GM21515 (cell line): Measurements from ENCODE around the gene ENTPD3.

Source experiments
- ATAC-seq: cut with Tn5 transposase; IDR thresholded peaks from one replicate; pipeline ENCODE4 v1.9.1; 2021; ENCODE audit not compliant: unreplicated experiment

ENTPD3 gene

DNA sequence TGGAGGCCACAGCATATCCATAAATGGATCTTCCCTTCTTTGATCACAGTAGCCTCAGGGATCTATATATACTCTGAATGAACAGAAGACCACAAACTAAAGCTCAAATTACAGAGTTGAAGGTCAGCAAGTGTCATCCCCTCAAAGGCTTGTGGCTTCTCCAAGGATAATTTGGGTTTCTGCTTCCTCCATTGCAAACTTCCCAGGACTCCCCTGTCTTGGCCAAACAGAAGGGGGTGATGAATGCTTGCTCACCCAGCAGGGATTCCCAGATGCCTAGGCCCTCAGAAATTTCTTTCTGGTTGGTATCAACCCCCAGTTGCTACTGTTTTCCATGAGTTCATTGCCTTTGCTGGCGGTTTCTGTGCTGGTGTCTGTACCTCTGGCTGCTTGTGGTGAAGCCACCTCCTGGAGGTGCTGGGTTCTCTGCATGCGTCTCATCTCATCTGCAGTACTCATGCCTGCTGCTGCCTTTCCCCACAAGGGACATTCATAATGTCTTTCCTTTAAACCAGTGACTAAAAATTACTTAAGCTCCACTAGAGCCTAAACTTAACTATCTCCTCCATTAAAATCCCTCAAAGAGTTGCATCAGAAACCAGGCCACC, 17.7 kb downstream of the ENTPD3 start:
- no peak for ATAC-seq

DNA sequence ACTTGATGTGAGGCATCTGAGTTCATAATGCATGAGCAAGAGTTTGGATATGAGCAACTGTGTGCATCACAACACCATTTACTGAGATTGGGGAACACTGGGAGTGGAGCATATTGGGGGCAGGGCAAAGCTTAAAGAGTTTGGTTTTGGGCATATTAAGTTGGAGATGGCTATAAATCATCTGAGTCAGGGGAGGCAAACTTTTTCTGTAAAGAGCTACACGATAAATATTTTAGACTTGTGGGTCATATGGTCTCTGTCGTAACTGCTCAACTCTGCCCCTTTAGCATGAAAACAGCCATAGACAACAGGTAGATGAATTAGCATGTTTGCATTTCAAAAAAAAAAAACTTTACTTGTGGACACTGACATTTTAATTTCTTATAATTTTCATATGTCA, 20.0 kb downstream of the ENTPD3 start:
- ATAC-seq, result no peak

DNA sequence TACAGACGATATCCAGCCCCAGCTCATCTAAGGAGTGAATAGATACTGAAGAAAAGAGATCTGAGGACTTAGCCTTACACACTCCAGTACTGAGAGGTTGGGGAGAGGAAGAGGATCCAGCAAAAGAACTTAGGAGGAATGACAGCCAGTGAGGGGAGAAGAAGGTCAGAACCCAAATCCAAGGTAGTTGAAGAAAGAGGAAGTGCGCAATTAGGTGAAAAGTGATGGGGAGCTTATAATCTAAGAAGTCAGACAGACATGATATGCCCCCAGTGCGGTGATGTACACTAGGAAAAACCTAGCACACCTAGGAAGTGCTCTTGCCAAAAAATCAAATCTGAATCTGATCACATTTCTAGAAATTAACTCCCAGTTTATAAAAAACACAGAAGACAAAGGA, 20.6 kb downstream of the ENTPD3 start:
- ATAC-seq, result no peak

DNA sequence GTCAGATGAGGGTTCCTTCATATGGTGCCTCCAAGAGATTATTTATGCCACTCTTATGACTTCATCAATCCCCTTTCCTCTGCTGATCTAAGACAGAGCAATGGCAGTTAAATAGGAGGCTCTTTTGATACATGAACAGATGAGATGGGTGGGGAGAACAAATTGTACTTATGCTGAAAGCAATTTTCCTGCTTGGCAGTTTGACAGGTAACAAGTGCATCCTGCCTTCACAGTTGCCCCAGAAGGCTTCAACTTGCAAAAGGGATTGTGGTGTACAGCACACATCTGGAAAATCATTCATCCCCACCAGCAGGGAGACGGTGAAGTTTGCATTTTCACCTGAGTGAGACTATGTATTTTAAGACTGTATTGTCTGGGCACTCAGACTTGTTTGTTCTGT, 27.3 kb downstream of the ENTPD3 start:
- ATAC-seq, result no peak

DNA sequence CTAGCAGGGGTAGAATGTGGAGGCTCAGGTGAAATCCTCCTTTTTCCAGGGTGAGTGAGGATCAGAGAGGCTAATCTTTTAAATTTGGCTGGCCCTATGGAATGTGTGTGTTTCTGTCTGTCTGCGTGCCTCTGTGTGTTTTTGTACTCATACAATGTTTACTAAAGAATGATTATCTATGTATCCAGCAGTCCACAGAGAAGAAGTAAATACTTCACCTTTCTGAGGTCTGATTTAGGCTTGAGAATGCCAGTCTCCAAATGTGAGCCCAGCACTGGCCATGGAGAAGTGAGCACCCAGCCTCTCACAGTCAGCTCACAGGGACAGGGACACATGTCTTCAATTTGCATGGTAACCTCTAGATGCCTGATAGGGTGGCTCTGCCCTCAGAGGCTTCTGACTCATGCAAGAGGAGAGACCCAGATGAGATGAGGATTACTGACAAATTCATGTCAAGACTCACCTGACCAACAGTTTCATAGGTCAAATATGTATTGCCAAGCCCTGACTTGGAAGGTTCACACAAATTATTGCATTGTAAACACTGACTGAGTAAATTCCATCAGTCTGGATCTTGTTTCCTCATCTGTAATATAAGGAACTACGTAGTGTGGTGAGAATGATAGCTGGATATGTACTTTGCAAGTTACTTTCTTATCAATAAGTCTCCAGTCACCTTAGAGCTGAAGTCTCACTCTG, 31.0 kb downstream of the ENTPD3 start:
- no peak for ATAC-seq

DNA sequence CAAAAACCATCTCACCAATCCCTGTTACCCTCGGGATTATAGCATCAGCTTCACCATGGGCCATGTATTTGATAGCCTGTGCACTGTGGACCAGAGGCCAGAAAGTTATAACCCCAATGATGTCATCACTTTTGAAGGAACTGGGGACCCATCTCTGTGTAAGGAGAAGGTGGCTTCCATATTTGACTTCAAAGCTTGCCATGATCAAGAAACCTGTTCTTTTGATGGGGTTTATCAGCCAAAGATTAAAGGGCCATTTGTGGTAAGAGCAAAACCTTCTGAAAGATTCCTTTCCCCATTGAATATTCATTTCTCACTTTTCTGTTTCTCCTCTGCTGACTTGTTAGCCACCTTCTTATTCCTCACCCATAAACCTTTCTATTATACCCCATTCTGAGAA, 35.9 kb downstream of the ENTPD3 start:
- ATAC-seq, result no peak

DNA sequence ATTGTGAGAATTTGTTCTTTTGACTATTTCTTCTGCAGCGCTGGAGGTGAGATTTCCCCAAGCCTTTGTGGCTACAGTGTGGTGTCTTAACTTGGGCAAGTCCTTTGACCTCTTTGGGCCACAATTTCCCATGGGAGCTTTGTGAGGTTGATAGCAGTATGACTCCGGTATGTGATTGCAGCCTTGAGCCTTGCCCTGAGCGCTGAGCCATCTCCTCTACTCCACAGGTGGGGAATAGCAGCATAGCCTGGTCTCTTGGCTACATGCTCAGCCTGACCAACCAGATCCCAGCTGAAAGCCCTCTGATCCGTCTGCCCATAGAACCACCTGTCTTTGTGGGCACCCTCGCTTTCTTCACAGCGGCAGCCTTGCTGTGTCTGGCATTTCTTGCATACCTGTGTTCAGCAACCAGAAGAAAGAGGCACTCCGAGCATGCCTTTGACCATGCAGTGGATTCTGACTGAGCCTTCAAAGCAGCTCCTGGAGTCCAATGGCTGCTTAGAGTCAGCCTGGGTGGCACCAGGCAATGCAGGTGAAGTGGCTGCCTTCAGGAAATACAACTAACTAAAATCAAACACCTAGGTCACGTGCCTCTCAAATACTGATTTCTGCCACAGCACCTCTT, 40.2 kb downstream of the ENTPD3 start:
- ATAC-seq, result no peak

DNA sequence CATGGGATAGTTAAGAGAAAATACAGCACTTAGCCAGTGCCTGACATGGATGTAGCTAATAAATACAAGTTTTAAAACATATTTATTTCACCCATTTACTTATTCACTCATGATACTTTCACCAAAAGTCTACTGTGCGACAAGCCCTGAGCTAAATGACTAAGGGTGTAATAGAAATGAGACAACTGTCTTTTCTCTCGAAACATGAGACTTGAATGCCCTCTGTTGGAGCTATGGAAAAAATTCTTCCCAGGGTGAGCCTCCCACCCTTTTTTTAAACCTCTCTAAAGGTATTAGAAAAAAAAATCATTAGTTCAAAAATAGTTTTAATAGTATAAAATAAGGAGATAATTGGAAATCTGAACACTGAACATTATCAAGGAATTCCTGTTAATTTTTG, 45.8 kb downstream of the ENTPD3 start:
- ATAC-seq, result no peak

DNA sequence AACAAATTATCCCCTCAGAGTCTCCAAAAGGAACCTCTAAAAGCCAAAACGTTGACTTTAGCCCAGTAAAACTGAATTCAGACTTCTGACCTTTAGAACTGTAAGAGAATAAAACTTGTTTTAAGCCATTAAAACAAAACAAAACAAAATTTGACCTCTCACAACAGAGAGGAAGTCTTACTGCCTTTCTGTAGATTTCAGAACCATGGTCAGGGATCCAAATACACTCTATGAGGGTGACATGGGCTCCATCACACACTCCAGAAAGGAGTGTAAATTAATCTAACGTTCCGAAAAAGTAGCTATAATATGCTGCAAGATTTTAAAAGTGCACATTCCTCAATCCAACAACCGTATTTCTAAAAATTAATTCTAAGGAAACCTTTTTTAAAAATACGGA, 50.9 kb downstream of the ENTPD3 start:
- ATAC-seq, result no peak

DNA sequence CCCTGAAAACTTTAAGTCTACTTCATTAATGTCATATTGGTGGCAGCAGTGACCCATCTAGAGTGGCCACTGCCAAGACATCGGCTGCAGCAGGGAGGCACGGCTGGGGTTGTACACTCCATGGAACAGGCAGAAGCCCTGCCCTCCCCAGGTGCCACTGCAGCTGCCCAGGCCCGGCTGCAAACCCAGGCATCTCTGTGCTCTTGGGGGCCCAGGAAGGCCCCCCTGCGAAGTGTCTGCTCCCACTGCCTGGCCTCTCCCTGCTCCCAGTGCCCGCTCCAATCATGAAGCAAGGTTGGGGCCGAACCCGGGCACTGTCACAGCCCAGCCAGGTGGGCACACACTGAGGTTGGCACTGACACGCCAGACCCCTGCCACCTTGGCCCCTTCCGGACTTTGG, 58.1 kb downstream of the ENTPD3 start:
- ATAC-seq, result no peak

DNA sequence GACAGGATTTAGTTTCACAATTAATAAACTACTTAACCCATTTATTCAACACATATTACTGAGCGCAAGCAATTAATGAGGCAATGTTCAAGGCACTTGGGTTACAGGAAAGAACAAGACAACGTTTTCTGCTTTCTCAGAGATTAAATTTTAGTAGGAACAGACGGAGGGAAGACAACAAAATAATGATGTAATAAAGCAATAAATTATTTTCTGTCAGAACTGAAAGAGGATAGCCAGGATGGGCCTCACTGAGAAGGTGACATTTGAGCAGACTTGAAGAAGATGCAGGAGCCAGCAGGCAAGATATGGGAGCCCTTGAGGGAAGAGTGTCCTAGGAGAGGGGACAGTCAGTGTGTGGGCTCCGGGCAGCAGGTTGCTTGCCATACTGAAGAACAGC, 58.9 kb downstream of the ENTPD3 start:
- no peak for ATAC-seq

DNA sequence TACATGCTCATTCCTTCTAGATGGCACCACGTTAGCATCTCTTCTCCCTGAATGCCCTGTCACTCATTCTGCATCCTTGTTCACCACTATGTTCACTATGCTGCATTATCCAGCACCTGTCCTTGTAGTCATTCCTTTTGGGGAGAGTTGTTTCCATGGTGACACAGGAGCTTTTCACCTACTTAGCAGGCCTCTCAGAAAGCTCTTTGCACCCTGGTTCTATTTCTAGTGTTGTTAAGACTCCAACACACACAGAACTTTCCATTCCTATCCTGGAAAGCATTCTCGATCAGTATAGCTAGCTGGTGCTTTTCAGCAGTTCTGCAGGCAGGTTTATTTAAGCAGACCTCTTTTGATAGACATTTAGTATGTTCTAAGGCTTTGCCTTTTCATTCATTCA, 63.5 kb downstream of the ENTPD3 start:
- no peak for ATAC-seq

DNA sequence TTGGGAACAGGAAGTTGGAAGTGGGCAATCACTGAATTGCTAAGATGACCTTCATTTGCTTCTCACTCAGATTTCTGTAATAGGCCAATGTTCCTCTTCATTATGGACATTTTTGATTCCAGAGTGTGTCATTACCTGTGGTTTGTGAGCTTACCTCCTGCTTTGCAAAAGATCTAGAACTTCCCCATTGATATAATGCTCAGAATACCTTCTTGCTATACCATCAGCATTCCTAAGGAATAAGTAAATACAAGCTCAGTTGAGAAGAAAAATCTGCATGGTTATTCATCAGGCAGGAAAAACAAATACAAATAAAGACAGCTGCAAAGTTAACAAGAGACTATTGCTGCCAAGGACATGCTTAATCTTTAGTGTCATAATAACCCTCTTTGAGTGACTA, 64.6 kb downstream of the ENTPD3 start:
- no peak for ATAC-seq

DNA sequence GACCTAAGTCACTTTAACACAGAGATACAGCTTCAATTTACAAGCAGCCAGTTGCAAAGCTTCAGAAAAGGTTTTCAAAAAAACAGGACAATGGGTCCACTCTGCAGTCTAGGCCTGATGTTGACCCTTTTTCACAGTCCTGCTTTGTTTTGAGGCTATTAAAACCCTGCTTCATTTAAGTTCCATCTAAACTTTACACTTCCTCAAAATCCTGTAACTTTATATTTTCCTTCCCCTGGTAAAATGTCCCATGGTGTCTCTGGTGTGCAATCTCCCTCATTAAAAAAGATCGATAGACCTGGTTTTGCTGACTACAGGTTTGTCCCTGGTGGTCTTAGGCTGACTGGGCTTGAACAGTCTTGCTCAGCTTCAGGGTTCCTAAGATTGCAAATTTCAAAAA, 65.1 kb downstream of the ENTPD3 start:
- no peak for ATAC-seq

DNA sequence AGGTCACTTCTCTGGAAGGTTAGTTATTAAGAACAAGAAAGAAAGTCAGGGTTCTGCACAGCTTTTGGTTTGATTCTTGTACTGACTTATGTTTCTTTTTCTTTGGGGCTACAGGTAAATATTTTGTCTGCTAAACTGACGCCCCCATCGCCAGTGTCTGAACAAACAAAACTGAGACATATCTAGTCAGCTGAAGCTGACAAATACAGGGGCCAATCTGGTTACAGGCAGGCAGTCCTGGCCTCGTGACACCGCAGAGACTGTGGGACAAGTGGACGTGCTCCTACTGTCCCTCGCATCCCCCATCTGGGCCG, 65.5 kb downstream of the ENTPD3 start:
- no peak for ATAC-seq

DNA sequence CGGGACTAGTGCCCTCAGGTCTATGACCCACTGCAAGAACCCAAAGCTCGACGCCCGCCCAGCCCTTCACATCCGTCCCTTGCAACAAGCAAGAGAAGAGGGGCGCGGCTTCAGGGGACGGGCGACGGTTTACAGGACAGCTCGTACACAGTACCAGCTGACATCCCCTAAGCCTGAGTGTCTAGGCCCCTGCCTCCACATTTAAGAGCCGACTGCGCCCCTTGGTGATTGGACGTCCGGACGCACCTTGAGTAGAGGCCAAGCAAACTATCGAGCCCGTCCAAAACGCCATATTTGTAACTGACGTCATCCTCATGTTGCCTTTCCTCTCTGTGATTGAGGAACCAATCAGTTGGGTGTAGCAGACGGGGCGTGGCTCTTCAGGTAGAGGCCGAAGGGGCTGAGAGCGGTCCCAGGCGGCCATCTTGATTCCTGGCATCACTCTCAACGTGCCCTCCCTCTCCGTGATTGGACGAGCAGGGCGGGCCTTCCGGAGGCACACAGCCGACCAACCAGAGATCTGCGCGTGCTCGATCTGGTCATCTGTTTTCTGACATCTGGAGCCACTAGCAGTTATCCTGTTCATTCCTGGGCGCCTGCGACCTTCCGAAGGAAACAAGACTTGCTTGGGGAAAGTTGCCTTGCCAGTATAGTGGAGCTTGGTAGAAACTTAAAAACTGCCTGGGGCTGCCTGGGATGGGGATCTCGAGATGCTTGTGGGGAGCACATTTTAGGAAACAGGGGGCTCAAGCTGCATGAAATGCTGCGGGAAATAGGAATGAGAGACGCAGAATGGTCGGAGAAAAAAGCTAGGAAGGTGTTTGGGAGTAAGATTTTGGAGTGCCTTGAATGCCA, 66.1 kb downstream of the ENTPD3 start:
- ATAC-seq, result peak; percentile 95

DNA sequence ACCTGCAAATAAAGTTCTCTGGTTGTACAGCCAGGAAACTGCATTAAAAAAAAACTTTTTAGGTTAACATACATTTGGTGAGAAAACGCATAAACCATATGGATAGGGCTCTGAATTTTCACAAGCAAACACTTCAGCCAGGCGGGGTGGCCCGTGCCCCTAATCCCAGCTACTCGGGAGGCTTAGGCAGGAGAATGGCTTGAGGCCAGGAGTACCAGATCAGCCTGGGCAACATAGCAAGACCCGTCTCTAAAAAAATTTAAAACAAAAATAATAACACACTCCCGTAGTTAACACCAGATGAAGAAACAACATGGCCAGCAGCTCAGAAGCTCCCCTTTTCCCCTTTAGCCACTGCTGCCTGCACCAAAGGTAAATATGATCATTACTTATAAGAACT, 66.9 kb downstream of the ENTPD3 start:
- no peak for ATAC-seq

DNA sequence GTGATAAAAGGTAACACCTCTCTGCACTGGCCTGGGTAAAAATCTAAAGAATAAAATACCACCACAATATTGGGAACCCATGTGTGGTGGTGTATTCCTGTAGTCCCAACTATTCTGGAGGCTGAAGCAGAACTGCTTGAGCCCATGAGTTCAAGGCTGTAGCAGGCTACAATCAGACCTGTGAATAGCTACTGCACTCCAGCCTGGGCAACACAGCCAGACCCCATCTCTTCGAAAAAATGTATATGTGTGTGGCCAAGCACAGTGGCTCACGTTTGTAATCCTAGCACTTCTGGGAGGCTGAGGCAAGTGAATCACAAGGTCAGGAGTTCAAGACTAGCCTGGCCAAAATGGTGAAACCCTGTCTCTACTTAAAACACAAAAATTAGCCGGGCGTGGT, 68.3 kb downstream of the ENTPD3 start:
- no peak for ATAC-seq

DNA sequence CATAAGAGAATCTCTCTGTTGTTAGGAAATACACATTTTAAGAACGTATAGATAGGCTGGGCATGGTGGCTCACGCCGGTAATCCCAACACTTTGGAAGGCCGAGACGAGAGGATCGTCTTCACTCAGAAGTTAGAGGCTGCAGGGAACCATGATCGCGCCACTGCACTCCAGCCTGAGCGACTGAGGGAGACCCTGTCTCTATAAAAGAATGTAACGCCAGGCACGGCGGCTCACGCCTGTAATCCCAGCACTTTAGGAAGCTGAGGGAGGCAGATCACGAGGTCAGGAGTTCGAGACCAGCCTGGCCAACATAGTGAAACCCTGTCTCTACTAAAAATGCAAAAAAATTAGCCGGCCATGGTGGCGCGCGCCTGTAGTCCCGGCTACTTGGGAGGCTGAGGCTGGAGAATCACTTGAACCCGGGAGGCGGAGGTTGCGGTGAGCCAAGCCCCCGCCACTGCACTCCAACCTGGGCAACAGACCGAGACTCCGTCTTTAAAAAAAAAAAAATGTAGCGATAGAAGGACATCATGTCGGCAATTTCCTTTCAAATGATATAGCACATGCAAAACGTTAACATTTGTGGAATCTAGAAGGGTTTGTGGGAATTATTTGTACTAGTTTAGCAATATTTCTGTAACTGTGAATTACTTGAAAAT, 69.4 kb downstream of the ENTPD3 start:
- ATAC-seq, result no peak

DNA sequence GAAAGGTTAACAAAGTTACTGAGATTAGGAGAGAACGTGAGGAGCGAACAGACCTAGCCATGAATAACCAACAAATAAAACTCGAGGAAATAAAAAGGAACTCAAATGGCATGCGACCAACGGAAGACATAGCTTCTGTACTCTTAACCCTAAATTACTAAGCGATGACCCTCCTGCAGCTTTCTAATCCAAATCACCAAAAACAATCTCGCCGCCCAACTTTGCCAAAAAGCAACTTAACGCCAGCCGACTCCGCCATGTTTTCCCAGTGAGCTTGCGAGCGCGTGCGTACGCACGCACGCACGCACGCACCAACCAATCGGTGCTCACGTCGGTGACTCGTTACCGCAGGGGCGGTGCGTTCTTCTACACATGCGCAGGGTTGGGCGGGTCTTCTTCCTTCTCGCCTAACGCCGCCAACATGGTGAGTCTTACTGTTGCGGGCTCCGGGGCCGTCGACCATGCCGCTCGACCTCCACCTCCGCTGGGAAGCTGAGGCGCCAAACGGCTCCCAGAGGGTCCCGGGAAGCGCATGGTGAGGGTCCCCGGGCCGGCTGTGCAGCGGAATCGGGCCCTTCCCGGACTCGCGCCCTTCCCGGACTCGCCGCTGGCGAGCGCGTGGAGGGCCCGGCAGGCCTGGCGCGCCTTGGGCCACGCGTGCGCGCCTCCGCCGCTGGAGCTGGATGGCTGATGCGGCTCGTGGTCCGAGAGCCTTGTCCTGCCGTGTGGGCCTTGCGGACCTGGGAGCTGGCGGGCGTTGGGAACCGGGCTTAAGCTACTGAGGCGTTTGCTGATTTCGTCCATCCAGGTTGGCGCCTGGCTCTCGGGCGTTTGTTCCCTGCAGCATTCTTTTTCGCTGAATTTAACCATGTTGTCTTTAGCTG, 70.2 kb downstream of the ENTPD3 start, which contains the start of gene RPL14:
Gene RPL14 (plus strand): TSS at position 400 of the 884 bp plus-strand sequence. CDS start 133 bp downstream, at position 533.
- peak; percentile 69 for ATAC-seq
